Measurements from ENCODE around the gene IL1R1.

IL1R1 gene

GRCh38 chr2:102107741-102108070 is 34.8 kb upstream of the IL1R1 start:
- Histone ChIP-seq H3K4me3 (ENCODE audit: low read depth, low read length, poor library complexity, severe bottlenecking) (no peak overlapping the region), H3K9me3 (ENCODE audit: low read length) (no peaks in the 10 kb centered on the region)

GRCh38 chr2:102109016-102109415 is 33.5 kb upstream of the IL1R1 start:
- Histone ChIP-seq H3K4me3 (ENCODE audit: low read depth, low read length, poor library complexity, severe bottlenecking) (no peak overlapping the region), H3K79me2 (ENCODE audit: insufficient read depth, low read length) (no peaks in the 10 kb centered on the region), H3F3A (ENCODE audit: insufficient read depth, low read length) (no peaks in the 10 kb centered on the region), H3K36me3 (ENCODE audit: insufficient read depth, low read length) (no peaks in the 10 kb centered on the region), H4K20me1 (ENCODE audit: insufficient read depth, low read length) (no peaks in the 10 kb centered on the region), H3K4me1 (ENCODE audit: insufficient read depth, low read length, severe bottlenecking) (no peaks in the 10 kb centered on the region), H3K27ac (ENCODE audit: low read depth, low read length, poor library complexity, severe bottlenecking) (no peak overlapping the region), H3K9me3 (ENCODE audit: low read length) (no peaks in the 10 kb centered on the region), H3K4me2 (ENCODE audit: low read length) (no peak overlapping the region), H3K9me2 (ENCODE audit: low read depth, low read length) (no peaks in the 10 kb centered on the region), H3K27me3 (ENCODE audit: insufficient read depth, low read length) (no peaks in the 10 kb centered on the region), H3K9ac (ENCODE audit: low read length) (no peak overlapping the region), H2AFZ (ENCODE audit: low read length) (no peak overlapping the region)
- no peak for TF ChIP-seq CTCF (IDR thresholded peaks at IDR 0.05; ENCODE audit: low read length)
- no peak for TF ChIP-seq EZH2 (IDR thresholded peaks at IDR 0.05; ENCODE audit: borderline replicate concordance, low read length)

More at GRCh38 chr2:102107741-102108070, 34.8 kb upstream of the IL1R1 start:
- H3F3A ChIP-seq (ENCODE audit: insufficient read depth, low read length), result no peaks in the 10 kb centered on the region
- no peak overlapping the region for H2AFZ ChIP-seq (ENCODE audit: low read length)
- no peak overlapping the region for H3K27ac ChIP-seq (ENCODE audit: low read depth, low read length, poor library complexity, severe bottlenecking)
- H3K4me2 ChIP-seq (ENCODE audit: low read length), result no peak overlapping the region
- no peak overlapping the region for H3K9ac ChIP-seq (ENCODE audit: low read length)
- TF ChIP-seq CTCF (IDR thresholded peaks at IDR 0.05; ENCODE audit: low read length) (no peak), EZH2 (IDR thresholded peaks at IDR 0.05; ENCODE audit: borderline replicate concordance, low read length) (no peak)
- H3K79me2 ChIP-seq (ENCODE audit: insufficient read depth, low read length), result no peaks in the 10 kb centered on the region
- no peaks in the 10 kb centered on the region for H3K36me3 ChIP-seq (ENCODE audit: insufficient read depth, low read length)
- no peaks in the 10 kb centered on the region for H4K20me1 ChIP-seq (ENCODE audit: insufficient read depth, low read length)
- no peaks in the 10 kb centered on the region for H3K4me1 ChIP-seq (ENCODE audit: insufficient read depth, low read length, severe bottlenecking)
- no peaks in the 10 kb centered on the region for H3K9me2 ChIP-seq (ENCODE audit: low read depth, low read length)
- no peaks in the 10 kb centered on the region for H3K27me3 ChIP-seq (ENCODE audit: insufficient read depth, low read length)

- no peak overlapping the region for H3K27ac ChIP-seq (ENCODE audit: low read depth, low read length, poor library complexity, severe bottlenecking)
- H3K4me3 ChIP-seq (ENCODE audit: low read depth, low read length, poor library complexity, severe bottlenecking), result no peak overlapping the region
- H3K4me2 ChIP-seq (ENCODE audit: low read length), result no peak overlapping the region
- H3K27me3 ChIP-seq (ENCODE audit: insufficient read depth, low read length), result no peaks in the 10 kb centered on the region
- H3K9ac ChIP-seq (ENCODE audit: low read length), result no peak overlapping the region
- H4K20me1 ChIP-seq (ENCODE audit: insufficient read depth, low read length), result no peaks in the 10 kb centered on the region
- no peaks in the 10 kb centered on the region for H3F3A ChIP-seq (ENCODE audit: insufficient read depth, low read length)
- H2AFZ ChIP-seq (ENCODE audit: low read length), result no peak overlapping the region
- H3K36me3 ChIP-seq (ENCODE audit: insufficient read depth, low read length), result no peaks in the 10 kb centered on the region
- no peaks in the 10 kb centered on the region for H3K9me3 ChIP-seq (ENCODE audit: low read length)
- no peaks in the 10 kb centered on the region for H3K9me2 ChIP-seq (ENCODE audit: low read depth, low read length)
- H3K79me2 ChIP-seq (ENCODE audit: insufficient read depth, low read length), result no peaks in the 10 kb centered on the region
- H3K4me1 ChIP-seq (ENCODE audit: insufficient read depth, low read length, severe bottlenecking), result no peaks in the 10 kb centered on the region
- TF ChIP-seq CTCF (IDR thresholded peaks at IDR 0.05; ENCODE audit: low read length) (no peak), EZH2 (IDR thresholded peaks at IDR 0.05; ENCODE audit: borderline replicate concordance, low read length) (no peak)
These were observed 32.4 kb upstream of the IL1R1 start for GRCh38 chr2:102110171-102110570.

All from OCI-LY1 (cell line).